ENCODE data around the gene CHTF8.

The CHTF8 gene

GRCh38 chr16:69088684-69089083 is 43.7 kb downstream of the CHTF8 start:
- TF ChIP-seq GATA3 (IDR thresholded peaks at IDR 0.05; ENCODE audit: low read depth, low read length) (no peak), GATA2 (IDR thresholded peaks at IDR 0.05; ENCODE audit: low read depth, low read length) (no peak)

- no peak for TF ChIP-seq GATA2 (IDR thresholded peaks at IDR 0.05; ENCODE audit: low read depth, low read length)
- no peak for TF ChIP-seq GATA3 (IDR thresholded peaks at IDR 0.05; ENCODE audit: low read depth, low read length)
These were observed 45.2 kb downstream of the CHTF8 start for GRCh38 chr16:69087161-69087581.

- TF ChIP-seq GATA2 (IDR thresholded peaks at IDR 0.05; ENCODE audit: low read depth, low read length) (no peak), GATA3 (IDR thresholded peaks at IDR 0.05; ENCODE audit: low read depth, low read length) (no peak)
These were observed 47.2 kb downstream of the CHTF8 start for GRCh38 chr16:69085032-69085695.

GRCh38 chr16:69084289-69084688 is 48.1 kb downstream of the CHTF8 start:
- TF ChIP-seq GATA3 (IDR thresholded peaks at IDR 0.05; ENCODE audit: low read depth, low read length) (no peak), GATA2 (IDR thresholded peaks at IDR 0.05; ENCODE audit: low read depth, low read length) (no peak)

- TF ChIP-seq GATA2 (IDR thresholded peaks at IDR 0.05; ENCODE audit: low read depth, low read length) (no peak), GATA3 (IDR thresholded peaks at IDR 0.05; ENCODE audit: low read depth, low read length) (no peak)
These were observed 49.0 kb downstream of the CHTF8 start for GRCh38 chr16:69083306-69083941.

GRCh38 chr16:69079697-69080096 is 52.7 kb downstream of the CHTF8 start:
- TF ChIP-seq GATA3 (IDR thresholded peaks at IDR 0.05; ENCODE audit: low read depth, low read length) (no peak), GATA2 (IDR thresholded peaks at IDR 0.05; ENCODE audit: low read depth, low read length) (no peak)

GRCh38 chr16:69078073-69078472 is 54.3 kb downstream of the CHTF8 start:
- TF ChIP-seq GATA3 (IDR thresholded peaks at IDR 0.05; ENCODE audit: low read depth, low read length) (no peak), GATA2 (IDR thresholded peaks at IDR 0.05; ENCODE audit: low read depth, low read length) (no peak)

GRCh38 chr16:69077251-69077650 is 55.1 kb downstream of the CHTF8 start:
- TF ChIP-seq GATA3 (IDR thresholded peaks at IDR 0.05; ENCODE audit: low read depth, low read length) (no peak), GATA2 (IDR thresholded peaks at IDR 0.05; ENCODE audit: low read depth, low read length) (no peak)

- no peak for TF ChIP-seq GATA3 (IDR thresholded peaks at IDR 0.05; ENCODE audit: low read depth, low read length)
- TF ChIP-seq GATA2 (IDR thresholded peaks at IDR 0.05; ENCODE audit: low read depth, low read length) = no peak
These were observed 59.1 kb downstream of the CHTF8 start for GRCh38 chr16:69073181-69073702.

GRCh38 chr16:69072640-69072974 is 59.8 kb downstream of the CHTF8 start:
- no peak for TF ChIP-seq GATA2 (IDR thresholded peaks at IDR 0.05; ENCODE audit: low read depth, low read length)
- TF ChIP-seq GATA3 (IDR thresholded peaks at IDR 0.05; ENCODE audit: low read depth, low read length) = no peak

- TF ChIP-seq GATA2 (IDR thresholded peaks at IDR 0.05; ENCODE audit: low read depth, low read length) = no peak
- TF ChIP-seq GATA3 (IDR thresholded peaks at IDR 0.05; ENCODE audit: low read depth, low read length) = no peak
These were observed 61.4 kb downstream of the CHTF8 start for GRCh38 chr16:69071036-69071435.

- TF ChIP-seq GATA3 (IDR thresholded peaks at IDR 0.05; ENCODE audit: low read depth, low read length) (no peak), GATA2 (IDR thresholded peaks at IDR 0.05; ENCODE audit: low read depth, low read length) (no peak)
These were observed 62.9 kb downstream of the CHTF8 start for GRCh38 chr16:69069504-69069903.

Data from SH-SY5Y (cell line).